HG03520 (cell line): Measurements from ENCODE around the gene STOML2.
A peak's percentile ranks its signal among the peaks of the same experiment; 100 is the strongest.

Experiments used
- ATAC-seq: cut with Tn5 transposase; IDR thresholded peaks from one replicate; pipeline ENCODE4 v1.9.1; 2021; ENCODE audit warnings: mild to moderate bottlenecking, moderate library complexity; ENCODE audit not compliant: unreplicated experiment

Gene STOML2

DNA sequence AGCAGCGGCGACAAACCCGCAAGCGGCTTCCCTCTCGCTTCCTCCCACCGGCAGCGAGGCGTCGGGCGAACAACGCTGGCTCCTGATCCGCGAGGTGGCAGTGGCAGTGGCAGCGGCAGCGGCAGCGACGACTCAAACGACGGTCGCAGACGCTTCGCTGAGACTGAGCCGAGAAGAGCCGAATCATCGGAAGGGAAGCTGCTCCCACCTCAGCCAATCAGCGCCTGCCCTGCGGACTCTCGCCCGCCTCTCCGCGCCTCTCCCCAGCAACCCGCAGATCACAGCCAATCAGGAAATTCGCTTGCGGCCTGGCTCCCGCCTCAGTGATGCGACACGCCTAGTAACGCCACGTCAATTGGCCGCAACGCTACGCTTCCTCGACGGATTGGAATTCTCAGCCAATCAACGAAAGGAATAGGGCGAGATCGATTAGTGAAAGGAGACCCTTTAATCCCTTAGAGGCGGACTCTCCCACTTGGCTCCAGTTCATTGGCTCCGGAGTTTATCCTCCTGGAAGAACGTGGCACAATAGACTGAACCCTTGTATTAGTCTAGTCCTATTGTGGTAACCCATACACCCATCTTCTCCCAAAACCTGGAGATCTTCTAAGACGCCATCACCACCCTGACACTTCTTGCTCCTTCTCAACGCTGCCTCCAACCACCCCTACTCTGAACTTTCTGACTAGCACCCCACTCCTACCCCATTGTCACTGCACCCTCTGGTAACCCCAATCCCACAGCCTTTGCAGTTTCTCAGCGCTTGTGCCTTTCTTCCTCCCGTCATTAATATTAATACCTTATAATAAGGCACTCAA is 30.3 kb downstream of the STOML2 start, which contains the start of gene VCP:
Gene VCP, minus strand, starts transcription at position 165 of the 818 bp plus-strand sequence. CDS start 272 bp downstream, outside the sequence.
- ATAC-seq, result peak; percentile 80

DNA sequence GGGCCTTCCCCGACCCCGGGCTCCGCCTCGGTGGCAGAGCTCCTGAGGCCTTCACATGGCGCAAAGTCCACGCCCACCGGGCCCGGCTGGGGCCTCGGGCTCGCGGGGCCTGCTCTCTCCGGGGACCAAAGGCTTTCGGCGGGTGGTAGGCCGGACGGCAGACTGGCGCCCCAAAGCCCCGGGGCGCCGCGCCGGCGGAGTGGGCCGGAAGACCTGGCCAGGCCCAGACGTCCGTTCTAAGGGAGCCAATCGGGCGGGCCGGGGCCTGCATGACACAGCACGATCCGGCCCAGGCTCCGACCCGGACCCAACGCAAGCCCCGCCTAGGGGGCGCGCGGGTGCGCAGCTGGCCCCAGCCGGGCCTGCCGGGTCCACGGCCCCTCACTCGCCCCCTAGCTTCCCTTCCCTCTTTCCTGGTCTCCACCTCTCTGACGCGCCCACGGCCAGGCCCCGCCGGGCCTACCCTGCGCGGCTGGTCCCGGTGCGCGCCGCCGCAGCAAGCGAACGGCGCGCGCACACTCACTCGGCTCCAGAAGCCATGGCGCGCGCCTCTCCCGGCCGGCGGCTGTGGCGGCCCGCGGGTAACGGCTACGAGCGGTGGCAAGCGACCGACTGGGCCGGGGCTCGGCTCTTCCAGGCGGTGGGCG is 31.0 kb downstream of the STOML2 start:
- ATAC-seq, result peak; percentile 45

DNA sequence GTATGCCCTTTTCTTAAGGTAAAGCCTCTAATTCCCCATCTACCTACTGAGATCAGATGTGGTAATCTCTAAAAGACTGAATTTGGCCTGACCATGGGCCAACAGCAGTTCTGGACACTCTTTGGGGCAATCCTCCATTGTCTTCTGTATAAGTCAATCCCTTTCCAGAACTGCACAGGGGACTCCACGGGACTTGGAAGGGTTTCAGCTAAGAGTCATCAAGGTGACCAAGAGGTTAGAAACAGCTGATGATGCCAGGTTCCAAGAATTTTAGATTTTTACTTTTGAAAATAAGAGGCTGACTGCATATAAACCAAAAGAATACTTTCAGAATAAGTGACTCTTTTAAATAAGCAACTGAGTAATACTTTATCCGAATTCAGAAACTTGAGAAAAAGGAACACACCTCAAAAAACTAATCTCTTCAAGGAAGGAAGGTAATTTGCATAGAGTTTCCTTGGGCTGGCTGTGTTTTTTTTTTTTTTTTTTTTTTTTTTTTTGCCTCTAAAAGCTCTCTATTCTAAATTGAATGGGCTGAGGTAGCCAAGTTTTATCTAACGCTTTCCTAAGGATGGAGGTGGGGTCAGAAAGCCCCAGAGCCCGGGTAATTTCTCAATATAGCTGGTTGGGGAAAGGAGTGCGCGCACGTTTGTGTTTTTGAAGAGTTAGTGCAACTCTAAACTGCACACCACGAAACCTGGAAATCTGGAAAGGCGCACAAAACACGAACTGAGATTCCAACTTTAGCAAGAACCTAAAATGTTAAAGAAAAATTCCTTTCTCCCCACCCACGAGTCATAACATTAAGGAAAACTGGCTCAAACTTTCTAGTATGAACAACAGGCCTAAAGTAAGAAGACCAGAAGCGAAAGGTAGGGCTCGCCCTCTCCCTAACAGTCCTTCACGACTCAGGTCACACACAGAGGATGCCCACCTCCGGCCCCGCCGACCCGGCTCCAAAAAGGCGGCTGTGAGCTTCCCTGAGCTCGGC is 31.8 kb downstream of the STOML2 start:
- ATAC-seq, result no peak

DNA sequence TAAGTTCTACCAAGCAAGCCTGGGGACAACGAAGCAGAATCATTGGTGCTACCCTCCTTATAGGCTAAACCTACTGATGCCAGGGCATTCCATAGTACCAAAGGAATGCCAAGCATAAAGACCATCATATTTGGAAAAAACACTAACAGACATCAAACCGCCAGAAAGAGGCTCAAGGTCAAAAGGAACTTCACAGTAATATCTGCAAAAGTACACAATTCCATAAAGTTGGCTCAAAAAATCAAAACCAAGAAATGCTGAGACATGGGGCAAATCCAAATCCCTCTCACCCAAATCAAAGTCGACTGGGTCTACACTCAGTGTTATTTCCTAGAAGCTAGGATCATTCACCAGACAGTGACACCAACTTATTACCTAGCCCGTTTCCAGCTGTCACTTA is 33.9 kb downstream of the STOML2 start:
- no peak for ATAC-seq

DNA sequence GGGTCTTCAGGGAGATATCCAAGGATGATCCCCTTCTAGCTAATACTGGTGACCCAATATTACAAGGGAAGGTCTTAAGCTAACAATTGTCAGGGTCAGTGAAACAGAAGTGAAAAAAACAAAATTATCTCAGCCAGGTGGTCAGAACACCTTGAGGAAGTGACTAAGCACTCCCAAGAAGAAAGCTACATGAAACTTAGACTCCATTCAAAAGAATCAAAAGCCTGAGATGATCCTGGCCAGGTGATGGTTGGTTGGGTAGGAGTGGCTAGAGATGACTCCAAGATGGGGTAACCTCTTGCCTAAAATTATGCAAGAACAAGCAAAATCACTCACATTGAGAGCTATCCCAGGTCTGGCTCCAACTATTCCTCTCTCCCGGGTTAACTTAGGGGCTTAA is 35.9 kb downstream of the STOML2 start:
- ATAC-seq, result no peak

DNA sequence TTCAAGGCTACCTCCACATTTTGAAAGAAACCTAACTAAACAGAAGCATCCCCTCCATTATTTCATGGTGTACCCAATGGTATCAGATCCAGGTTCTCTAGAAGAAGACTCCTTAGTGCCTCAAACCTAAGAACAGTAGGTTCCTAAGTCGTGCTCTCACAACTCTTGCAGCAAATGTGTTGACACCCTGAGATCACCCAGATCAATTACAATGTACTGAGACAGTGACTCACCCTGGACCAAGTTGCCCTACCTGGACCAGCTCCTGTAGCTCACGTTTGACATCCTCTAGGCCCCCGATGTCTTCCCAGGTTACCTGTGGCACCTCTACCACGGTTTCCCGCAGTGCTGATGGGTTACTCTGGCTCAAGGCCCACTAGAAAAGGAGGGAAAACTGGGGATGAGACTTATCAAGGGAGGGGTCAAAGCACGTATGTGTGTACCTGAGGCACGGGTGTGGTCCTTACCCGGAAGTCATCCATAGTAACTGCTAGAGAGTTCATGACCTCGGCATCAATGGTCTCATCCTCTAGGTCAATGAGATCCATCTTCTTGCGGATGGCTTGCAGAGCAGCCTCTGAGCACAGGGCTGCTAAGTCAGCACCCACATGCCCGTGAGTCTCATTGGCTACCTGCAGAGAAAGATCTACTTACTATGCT is 42.3 kb downstream of the STOML2 start:
- no peak for ATAC-seq

DNA sequence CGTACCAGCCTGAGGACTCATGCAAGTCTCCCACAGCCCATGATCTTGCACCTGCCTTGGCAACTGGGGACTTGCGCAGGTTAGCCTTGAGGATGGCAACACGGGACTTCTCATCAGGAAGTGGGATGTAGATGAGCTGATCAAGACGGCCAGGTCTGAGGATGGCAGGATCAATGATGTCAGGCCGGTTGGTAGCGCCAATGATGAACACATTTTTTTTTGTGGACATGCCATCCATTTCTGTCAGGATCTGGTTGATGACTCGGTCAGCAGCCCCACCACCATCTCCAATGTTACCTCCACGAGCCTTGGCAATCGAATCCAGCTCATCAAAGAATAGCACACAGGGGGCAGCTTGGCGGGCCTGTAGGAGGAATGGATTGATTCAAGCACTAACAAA is 43.5 kb downstream of the STOML2 start:
- no peak for ATAC-seq

DNA sequence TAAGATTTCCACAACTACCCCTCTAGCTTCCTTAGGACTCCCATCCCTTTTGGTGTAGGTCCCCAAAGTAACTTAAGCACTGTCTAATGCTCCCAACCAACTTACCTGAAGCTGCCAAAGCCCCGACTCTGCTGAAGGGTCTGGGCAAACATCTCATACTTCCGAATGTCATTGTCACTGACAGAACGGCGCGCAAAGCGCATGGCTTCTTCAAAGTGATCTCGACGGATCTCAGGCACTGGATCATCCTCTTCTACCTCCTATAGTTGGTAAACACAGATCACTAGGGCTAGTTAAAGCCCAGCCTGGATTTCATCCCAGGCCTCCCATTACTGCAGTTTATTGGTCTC is 45.7 kb downstream of the STOML2 start:
- ATAC-seq, result no peak

DNA sequence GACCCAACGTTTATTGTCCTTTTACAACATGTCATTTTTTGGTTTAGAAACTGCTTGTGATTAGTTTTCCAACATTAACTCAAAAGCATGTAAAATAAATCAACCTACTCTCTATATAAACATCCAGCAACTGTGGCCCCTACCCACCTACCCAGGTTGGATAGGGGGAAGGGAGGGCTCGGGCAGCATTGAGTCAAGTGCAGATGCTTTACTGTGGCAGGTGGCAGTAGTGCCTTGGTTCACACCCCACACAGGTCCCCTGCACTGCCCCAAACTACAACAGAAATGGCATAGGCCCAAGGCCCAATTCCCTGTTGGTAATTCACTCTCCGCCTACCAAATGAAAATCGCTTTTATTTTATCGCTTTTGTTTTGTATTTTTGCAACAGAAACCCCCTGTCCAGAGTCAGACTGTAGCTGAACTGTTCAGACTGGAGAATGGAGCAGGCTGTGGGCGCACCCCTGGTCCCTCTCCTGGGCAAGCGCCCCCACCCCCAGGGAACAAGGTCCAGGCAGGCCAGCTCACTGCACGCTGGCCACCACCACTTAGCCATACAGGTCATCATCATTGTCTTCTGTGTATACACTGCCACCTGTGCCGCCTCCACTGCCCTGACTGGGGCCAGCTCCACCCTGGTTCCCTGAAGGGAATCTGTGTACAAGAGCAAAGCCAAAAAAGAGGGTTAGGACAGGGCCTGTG is 46.2 kb downstream of the STOML2 start:
- ATAC-seq, result no peak

DNA sequence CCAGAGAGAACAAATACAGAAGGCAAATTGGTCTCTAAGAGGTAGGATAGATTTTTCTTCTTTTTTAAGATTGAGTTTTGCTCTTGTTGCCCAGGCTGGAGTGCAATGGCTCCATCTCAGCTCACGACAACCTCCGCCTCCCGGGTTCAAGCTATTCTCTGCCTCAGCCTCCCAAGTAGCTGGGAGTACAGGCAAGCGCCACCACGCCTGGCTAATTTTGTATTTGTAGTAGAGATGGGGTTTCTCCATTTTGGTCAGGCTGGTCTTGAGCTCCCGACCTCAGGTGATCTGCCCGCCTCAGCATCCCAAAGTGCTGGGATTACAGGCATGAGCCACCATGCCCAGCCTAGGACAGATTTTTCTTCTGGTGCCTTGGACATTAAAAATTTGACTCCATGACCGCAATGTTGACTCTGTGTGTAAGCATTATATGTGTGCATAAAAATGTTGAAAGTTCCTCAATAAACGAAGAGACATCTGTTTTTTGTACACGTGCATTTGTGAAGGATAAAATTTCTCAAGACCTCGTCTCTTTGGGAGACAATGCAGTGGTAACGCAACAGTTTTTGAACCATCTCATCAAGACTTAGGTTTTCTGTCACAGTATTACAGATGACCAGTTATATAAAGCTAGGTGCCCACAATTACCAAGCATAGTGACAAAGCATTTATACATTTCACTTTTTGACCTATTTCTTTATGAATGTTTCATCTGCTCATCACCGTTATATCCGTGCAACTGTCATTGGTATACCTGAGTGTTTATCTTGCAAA is 47.9 kb downstream of the STOML2 start:
- no peak for ATAC-seq

DNA sequence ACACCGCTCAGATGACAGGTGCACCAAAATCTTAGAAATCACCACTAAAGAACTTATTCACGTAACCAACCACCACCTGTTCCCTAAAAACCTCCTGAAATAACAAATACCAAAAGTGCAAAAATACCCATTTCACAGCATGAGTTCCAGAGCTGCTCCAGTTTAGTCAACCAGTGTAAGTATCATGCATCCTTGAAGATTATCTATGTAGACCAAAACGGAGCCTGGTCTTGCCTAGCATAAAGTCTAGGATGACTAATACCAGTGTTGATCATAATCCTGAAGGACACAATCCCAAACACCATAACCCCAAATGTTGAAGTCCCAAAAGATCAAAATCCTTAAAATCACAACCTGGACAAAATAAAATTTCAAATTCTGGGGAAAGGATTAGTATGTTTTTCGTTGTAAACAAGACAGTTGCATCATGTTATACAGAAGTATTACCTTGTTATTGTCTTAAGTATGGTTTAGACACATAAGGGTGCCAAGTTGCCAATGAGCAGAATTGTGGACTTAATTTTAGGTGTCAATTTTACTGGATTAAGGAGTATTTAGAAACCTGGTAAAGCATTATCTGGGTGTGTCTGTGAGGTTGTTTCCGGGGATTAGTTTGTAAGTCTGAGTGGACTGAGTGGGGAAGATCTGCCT is 48.6 kb downstream of the STOML2 start:
- ATAC-seq, result no peak

DNA sequence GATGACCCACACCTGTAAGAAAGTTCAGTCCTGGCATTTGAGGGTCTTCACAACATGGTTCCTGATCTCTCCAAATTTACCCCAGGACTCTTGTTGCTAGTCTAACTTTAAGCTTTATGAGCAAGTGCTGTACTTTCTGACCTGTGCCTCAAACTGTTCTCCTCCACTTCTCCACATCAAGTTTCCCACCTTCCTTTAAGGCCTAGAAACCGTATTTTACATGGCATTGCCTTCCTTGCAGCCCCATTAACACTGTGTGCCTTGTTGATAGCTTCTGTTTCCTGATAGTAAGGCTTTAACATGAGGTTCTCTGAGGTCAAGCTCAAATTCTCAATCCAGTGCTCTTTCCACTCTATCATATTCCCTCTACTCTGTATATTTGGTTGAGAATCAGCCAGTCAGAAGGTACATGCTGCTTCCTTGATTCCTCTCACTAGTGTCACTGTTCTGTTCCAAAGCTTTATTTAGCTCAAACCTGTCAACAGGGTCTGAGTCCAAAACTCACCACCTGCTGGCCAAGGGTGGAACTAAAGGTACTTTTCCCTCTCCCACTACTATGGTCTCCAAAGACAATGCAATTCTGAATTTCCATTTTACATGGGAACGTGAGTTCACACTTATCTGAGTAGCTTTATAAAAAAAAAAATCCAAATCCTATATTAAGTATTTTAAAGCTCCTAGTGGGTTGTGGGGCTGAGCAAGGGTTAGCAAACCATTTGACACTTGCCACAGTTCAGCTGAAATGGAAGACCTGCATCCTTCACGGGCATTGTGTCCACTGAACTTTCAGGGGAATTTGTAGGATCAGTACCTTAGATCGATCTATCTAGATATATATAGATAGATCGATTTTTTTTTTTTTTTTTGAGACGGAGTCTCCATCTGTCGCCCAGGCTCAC is 51.6 kb downstream of the STOML2 start:
- ATAC-seq, result no peak
